Colonic mucosa (tissue), 4 donors: ENCODE data around the gene MIEF1. TPM values are rescaled to one million over a fixed set of nuclear protein-coding genes. Genes with fewer than 3 reads are reported as not detected.

Experiments used
- DNase-seq: peaks from one replicate; pipeline ENCODE4 v3.0.0-alpha.2; 2020
- H3K27ac ChIP-seq: fragments of 200-600 bp; one replicate; pipeline ENCODE4 v1.8.0; 2021
- H3K27me3 ChIP-seq: fragments of 200-600 bp; one replicate; pipeline ENCODE4 v1.8.0; 2021
- H3K36me3 ChIP-seq: fragments of 200-600 bp; one replicate; pipeline ENCODE4 v1.8.0; 2021
- H3K4me1 ChIP-seq: fragments of 200-600 bp; one replicate; pipeline ENCODE4 v1.8.0; 2021; ENCODE audit warnings: mild to moderate bottlenecking
- H3K4me3 ChIP-seq: fragments of 200-600 bp; one replicate; pipeline ENCODE4 v1.8.0; 2021
- H3K9ac ChIP-seq, 2 donors: one replicate each; pipeline ENCODE4 v1.7.0; 2013; ENCODE audit warnings: control low read depth in 2 of 2, low read depth in 2 of 2, low read length in 2 of 2
- H3K9me3 ChIP-seq: fragments of 200-600 bp; one replicate; pipeline ENCODE4 v1.8.0; 2021
- intact Hi-C: fragments of 100-400 bp; cut with DNase I; formaldehyde crosslinking; loops from one replicate; pipeline ENCODE4 v1.14.1; 2022
- total RNA-seq, 2 donors: library from RNA; stranded (reverse); fragmentation: NEBNext Ultra II Directional in 1 of 2; extraction: Animal tissue kit (Norgen Biotek cat#: 25700) in 1 of 2; gene quantifications; one replicate each; pipeline ENCODE4 v1.2.1, GENCODE V29; 2021
- TF ChIP-seq, protein P1 (sequence below): fragments of 200-600 bp; IDR thresholded peaks from one replicate; pipeline ENCODE4 v1.8.0; 2022; ENCODE audit warnings: antibody characterized with exemption, mild to moderate bottlenecking
- donor health status: healthy.
- donor health status: DM: no; HTN: no; CAD: no.
- donor health status: DM: no; HTN: no; CAD: no.

Gene MIEF1
- total RNA-seq, 2 donors from 2014 or later: 28.6 to 36.6 TPM

DNA sequence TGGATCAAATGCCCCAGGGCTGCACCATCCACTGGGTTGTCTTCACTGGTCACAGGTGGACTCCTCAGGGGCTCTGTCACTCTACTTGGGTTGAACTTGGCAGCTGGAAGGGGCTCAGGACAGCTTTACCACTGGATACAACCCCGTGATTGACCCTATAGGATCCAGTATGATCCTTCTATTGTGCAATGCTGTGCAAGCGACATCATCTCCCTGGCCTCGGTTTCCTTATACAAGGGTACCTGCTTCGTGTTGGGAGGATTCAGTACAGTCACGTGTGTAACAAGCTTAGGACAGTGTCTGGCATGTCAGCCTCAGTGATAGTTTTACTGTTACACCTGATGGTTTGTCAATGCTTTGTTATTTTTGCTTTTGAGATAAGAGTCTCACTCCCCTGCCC is 20.5 kb upstream of the MIEF1 start:
- Histone ChIP-seq H3K27ac (no peak overlapping the region), H3K9me3 (no peaks in the 10 kb centered on the region), H3K36me3 (no peaks in the 10 kb centered on the region), H3K4me1 (no peaks in the 10 kb centered on the region), H3K4me3 (no peak overlapping the region), H3K27me3 (no peaks in the 10 kb centered on the region), H3K9ac (no peak overlapping the region)
- TF ChIP-seq, protein P1, sequence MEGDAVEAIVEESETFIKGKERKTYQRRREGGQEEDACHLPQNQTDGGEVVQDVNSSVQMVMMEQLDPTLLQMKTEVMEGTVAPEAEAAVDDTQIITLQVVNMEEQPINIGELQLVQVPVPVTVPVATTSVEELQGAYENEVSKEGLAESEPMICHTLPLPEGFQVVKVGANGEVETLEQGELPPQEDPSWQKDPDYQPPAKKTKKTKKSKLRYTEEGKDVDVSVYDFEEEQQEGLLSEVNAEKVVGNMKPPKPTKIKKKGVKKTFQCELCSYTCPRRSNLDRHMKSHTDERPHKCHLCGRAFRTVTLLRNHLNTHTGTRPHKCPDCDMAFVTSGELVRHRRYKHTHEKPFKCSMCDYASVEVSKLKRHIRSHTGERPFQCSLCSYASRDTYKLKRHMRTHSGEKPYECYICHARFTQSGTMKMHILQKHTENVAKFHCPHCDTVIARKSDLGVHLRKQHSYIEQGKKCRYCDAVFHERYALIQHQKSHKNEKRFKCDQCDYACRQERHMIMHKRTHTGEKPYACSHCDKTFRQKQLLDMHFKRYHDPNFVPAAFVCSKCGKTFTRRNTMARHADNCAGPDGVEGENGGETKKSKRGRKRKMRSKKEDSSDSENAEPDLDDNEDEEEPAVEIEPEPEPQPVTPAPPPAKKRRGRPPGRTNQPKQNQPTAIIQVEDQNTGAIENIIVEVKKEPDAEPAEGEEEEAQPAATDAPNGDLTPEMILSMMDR: no peak
- intact Hi-C loops: no loop called here
- DNase-seq: no peak

DNA sequence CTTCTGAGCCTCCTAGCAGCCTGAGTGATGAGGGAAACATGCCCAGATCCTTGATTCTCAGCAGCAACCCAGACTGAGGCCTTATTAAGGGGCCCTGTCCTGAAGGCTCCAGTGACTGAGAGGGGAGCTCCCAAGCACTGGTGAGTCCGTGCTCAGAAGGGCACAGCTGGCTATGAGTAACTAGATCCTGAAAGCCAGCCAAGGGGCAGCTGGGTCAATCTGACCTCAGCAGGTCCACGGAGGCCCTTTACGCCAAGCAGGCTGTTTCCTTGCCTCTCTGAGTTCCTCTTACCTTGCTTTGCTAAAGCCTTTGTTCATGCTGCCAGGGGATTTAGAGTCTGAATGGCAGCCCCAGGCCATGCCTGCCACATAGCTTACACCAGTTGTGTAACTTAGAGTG is 19.3 kb upstream of the MIEF1 start:
- intact Hi-C loops: no loop called here
- H3K9me3 ChIP-seq: no peaks in the 10 kb centered on the region
- H3K4me3 ChIP-seq: no peak overlapping the region
- TF ChIP-seq, protein P1: no peak
- no peak for DNase-seq
- no peaks in the 10 kb centered on the region for H3K4me1 ChIP-seq
- no peaks in the 10 kb centered on the region for H3K36me3 ChIP-seq
- no peak overlapping the region for H3K27ac ChIP-seq
- H3K27me3 ChIP-seq: no peaks in the 10 kb centered on the region
- no peak overlapping the region for H3K9ac ChIP-seq

DNA sequence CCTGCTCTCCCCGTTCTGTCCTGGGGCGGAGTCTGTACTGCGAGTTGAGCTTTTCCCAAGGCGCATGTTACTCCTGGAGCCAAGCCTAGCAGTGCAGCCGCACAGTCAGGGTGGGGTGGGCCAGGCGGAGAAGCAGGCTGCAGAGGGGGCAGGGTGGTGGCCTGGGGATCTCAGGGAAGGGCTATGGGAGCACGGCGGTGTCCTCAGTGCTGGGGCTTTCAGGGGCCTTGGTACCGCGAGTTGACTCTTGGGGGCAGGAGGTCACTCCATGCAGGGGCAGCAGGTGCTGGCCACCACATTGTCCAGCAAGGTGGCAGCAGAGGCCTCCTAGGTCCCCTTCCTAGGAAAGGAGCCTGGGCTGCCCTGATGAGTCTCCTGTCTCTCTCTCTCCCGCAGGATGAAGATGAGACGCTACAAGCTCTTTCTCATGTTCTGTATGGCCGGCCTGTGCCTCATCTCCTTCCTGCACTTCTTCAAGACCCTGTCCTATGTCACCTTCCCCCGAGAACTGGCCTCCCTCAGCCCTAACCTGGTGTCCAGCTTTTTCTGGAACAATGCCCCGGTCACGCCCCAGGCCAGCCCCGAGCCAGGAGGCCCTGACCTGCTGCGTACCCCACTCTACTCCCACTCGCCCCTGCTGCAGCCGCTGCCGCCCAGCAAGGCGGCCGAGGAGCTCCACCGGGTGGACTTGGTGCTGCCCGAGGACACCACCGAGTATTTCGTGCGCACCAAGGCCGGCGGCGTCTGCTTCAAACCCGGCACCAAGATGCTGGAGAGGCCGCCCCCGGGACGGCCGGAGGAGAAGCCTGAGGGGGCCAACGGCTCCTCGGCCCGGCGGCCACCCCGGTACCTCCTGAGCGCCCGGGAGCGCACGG is 14.9 kb upstream of the MIEF1 start:
- Histone ChIP-seq H3K4me3 (no peak overlapping the region), H3K9ac (no peak overlapping the region), H3K4me1 (peaks cover 7% of the 10 kb centered on the region), H3K9me3 (no peaks in the 10 kb centered on the region), H3K27ac (no peak overlapping the region), H3K36me3 (no peaks in the 10 kb centered on the region), H3K27me3 (no peaks in the 10 kb centered on the region)
- TF ChIP-seq, protein P1: no peak
- intact Hi-C loops: no loop called here
- DNase-seq: no peak

DNA sequence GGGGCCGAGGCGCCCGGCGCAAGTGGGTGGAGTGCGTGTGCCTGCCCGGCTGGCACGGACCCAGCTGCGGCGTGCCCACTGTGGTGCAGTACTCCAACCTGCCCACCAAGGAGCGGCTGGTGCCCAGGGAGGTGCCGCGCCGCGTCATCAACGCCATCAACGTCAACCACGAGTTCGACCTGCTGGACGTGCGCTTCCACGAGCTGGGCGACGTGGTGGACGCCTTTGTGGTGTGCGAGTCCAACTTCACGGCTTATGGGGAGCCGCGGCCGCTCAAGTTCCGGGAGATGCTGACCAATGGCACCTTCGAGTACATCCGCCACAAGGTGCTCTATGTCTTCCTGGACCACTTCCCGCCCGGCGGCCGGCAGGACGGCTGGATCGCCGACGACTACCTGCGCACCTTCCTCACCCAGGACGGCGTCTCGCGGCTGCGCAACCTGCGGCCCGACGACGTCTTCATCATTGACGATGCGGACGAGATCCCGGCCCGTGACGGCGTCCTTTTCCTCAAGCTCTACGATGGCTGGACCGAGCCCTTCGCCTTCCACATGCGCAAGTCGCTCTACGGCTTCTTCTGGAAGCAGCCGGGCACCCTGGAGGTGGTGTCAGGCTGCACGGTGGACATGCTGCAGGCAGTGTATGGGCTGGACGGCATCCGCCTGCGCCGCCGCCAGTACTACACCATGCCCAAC is 14.1 kb upstream of the MIEF1 start:
- no peaks in the 10 kb centered on the region for H3K36me3 ChIP-seq
- no peak overlapping the region for H3K27ac ChIP-seq
- no peak overlapping the region for H3K4me3 ChIP-seq
- TF ChIP-seq, protein P1: no peak
- H3K9me3 ChIP-seq: no peaks in the 10 kb centered on the region
- intact Hi-C loops: no loop called here
- no peaks in the 10 kb centered on the region for H3K27me3 ChIP-seq
- peaks cover 7% of the 10 kb centered on the region for H3K4me1 ChIP-seq
- DNase-seq: no peak
- no peak overlapping the region for H3K9ac ChIP-seq

DNA sequence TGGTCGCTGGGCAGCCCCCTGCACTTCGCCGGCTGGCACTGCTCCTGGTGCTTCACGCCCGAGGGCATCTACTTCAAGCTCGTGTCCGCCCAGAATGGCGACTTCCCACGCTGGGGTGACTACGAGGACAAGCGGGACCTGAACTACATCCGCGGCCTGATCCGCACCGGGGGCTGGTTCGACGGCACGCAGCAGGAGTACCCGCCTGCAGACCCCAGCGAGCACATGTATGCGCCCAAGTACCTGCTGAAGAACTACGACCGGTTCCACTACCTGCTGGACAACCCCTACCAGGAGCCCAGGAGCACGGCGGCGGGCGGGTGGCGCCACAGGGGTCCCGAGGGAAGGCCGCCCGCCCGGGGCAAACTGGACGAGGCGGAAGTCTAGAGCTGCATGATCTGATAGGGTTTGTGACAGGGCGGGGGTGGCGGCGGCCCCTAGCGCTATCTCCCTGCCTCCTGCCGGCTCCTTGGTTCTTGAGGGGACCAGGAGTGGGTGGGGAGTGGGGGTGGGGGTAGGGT is 13.5 kb upstream of the MIEF1 start:
- TF ChIP-seq, protein P1: no peak
- no peaks in the 10 kb centered on the region for H3K36me3 ChIP-seq
- no peak overlapping the region for H3K4me3 ChIP-seq
- H3K27me3 ChIP-seq: no peaks in the 10 kb centered on the region
- no peak overlapping the region for H3K27ac ChIP-seq
- intact Hi-C loops: no loop called here
- no peak overlapping the region for H3K9ac ChIP-seq
- peaks cover 7% of the 10 kb centered on the region for H3K4me1 ChIP-seq
- H3K9me3 ChIP-seq: no peaks in the 10 kb centered on the region
- DNase-seq: no peak
